WTC11 (cell line): ENCODE results near the gene ADCY5. TPM values are rescaled to one million over a fixed set of nuclear protein-coding genes. Genes with fewer than 3 reads are reported as not detected.

Experiments
- ATAC-seq: fragments of 200-7000 bp; cut with Tn5 transposase; 2 replicates; pipeline ENCODE4 v1.10.0; 2021; ENCODE audit warnings: mild to moderate bottlenecking, moderate library complexity
- CTCF ChIA-PET: fragments of 300-600 bp; sonication (Branson Sonifier 250); formaldehyde crosslinking; loops from one replicate; lab custom pipeline; 2021; ENCODE audit warnings: antibody characterized with exemption; lab: Charles Lee
- POLR2A ChIA-PET: fragments of 350-600 bp; sonication (Branson Sonifier 250); formaldehyde crosslinking; loops from one replicate; lab custom pipeline; 2021; ENCODE audit warnings: antibody characterized with exemption; lab: Charles Lee
- DNase-seq: peaks from one replicate; pipeline ENCODE4 v3.0.0; 2021; ENCODE audit warnings: low spot score
- H3K27ac Mint-ChIP-seq: 2 replicates; pipeline ENCODE4 v1.8.0; 2021; ENCODE audit warnings: mixed read lengths
- H3K27me3 Mint-ChIP-seq: 2 replicates; pipeline ENCODE4 v1.8.0; 2021; ENCODE audit warnings: low read depth, mild to moderate bottlenecking, moderate library complexity, mixed read lengths
- H3K36me3 Mint-ChIP-seq: 2 replicates; pipeline ENCODE4 v1.8.0; 2021; ENCODE audit warnings: mixed read lengths
- H3K4me1 Mint-ChIP-seq: 2 replicates; pipeline ENCODE4 v1.8.0; 2022; ENCODE audit warnings: mixed read lengths
- H3K4me3 Mint-ChIP-seq: 2 replicates; pipeline ENCODE4 v1.8.0; 2021; ENCODE audit warnings: mild to moderate bottlenecking, moderate library complexity, mixed read lengths
- H3K9me3 Mint-ChIP-seq: 2 replicates; pipeline ENCODE4 v1.8.0; 2021; ENCODE audit warnings: mixed read lengths
- ARID4B ChIP-seq: sonication (generic); formaldehyde crosslinking; IDR thresholded peaks from 2 replicates; pipeline ENCODE4 v1.8.0; 2023; ENCODE audit warnings: missing genetic modification reagents, mild to moderate bottlenecking, borderline replicate concordance
- E2F1 ChIP-seq: sonication (generic); formaldehyde crosslinking; IDR thresholded peaks from 2 replicates; pipeline ENCODE4 v1.8.0; 2022; ENCODE audit warnings: mild to moderate bottlenecking, missing genetic modification reagents
- FOXP1 ChIP-seq: sonication (generic); formaldehyde crosslinking; IDR thresholded peaks from 2 replicates; pipeline ENCODE4 v1.8.0; 2022; ENCODE audit warnings: missing genetic modification reagents, mild to moderate bottlenecking, moderate library complexity, borderline replicate concordance
- JAZF1 ChIP-seq: fragments of 250-450 bp; sonication (Bioruptor Pico); IDR thresholded peaks from 2 replicates; pipeline ENCODE4 v1.9.0; 2021; ENCODE audit warnings: moderate library complexity, mild to moderate bottlenecking, inconsistent platforms
- MAX ChIP-seq: sonication (generic); formaldehyde crosslinking; IDR thresholded peaks from 2 replicates; pipeline ENCODE4 v1.8.0; 2022; ENCODE audit warnings: mild to moderate bottlenecking, missing genetic modification reagents
- MYBL2 ChIP-seq: sonication (generic); formaldehyde crosslinking; IDR thresholded peaks from 2 replicates; pipeline ENCODE4 v1.8.1; 2023; ENCODE audit warnings: mild to moderate bottlenecking, moderate library complexity, missing genetic modification reagents
- PREB ChIP-seq: sonication (generic); formaldehyde crosslinking; IDR thresholded peaks from 2 replicates; pipeline ENCODE4 v1.8.1; 2022; ENCODE audit warnings: mild to moderate bottlenecking, missing genetic modification reagents, moderate library complexity, borderline replicate concordance
- RORB ChIP-seq: fragments of 250-450 bp; sonication (Bioruptor Pico); IDR thresholded peaks from 2 replicates; pipeline ENCODE4 v1.9.0; 2021; ENCODE audit warnings: mild to moderate bottlenecking
- SOX15 ChIP-seq: fragments of 250-450 bp; sonication (Bioruptor Pico); IDR thresholded peaks from 2 replicates; pipeline ENCODE4 v1.9.0; 2021; ENCODE audit warnings: mild to moderate bottlenecking
- SP1 ChIP-seq: sonication (generic); formaldehyde crosslinking; conservative IDR thresholded peaks from 2 replicates; pipeline ENCODE4 v1.8.1; 2022; ENCODE audit warnings: missing genetic modification reagents
- TCF7 ChIP-seq: sonication (generic); formaldehyde crosslinking; IDR thresholded peaks from 2 replicates; pipeline ENCODE4 v1.8.0; 2022; ENCODE audit warnings: mild to moderate bottlenecking, low read depth, missing genetic modification reagents, moderate library complexity
- USF2 ChIP-seq: sonication (generic); formaldehyde crosslinking; IDR thresholded peaks from 2 replicates; pipeline ENCODE4 v1.8.1; 2023; ENCODE audit warnings: mild to moderate bottlenecking, missing genetic modification reagents, moderate library complexity
- ZBTB43 ChIP-seq: sonication (generic); formaldehyde crosslinking; IDR thresholded peaks from 2 replicates; pipeline ENCODE4 v1.8.1; 2023; ENCODE audit warnings: mild to moderate bottlenecking, missing genetic modification reagents
- ZMAT4 ChIP-seq: fragments of 250-450 bp; sonication (Bioruptor Pico); IDR thresholded peaks from 2 replicates; pipeline ENCODE4 v1.9.0; 2021; ENCODE audit warnings: mild to moderate bottlenecking
- ZNF263 ChIP-seq: sonication (generic); formaldehyde crosslinking; IDR thresholded peaks from 2 replicates; pipeline ENCODE4 v1.8.1; 2022; ENCODE audit warnings: low read depth, mild to moderate bottlenecking, moderate library complexity, missing genetic modification reagents
- ZNF396 ChIP-seq: fragments of 250-450 bp; sonication (Bioruptor Pico); IDR thresholded peaks from 2 replicates; pipeline ENCODE4 v1.8.0; 2021; ENCODE audit warnings: mild to moderate bottlenecking, moderate library complexity, borderline replicate concordance
- ZNF425 ChIP-seq: fragments of 250-450 bp; sonication (Bioruptor Pico); conservative IDR thresholded peaks from 2 replicates; pipeline ENCODE4 v1.9.0; 2021; ENCODE audit warnings: mild to moderate bottlenecking
- ZNF532 ChIP-seq: fragments of 250-450 bp; sonication (Bioruptor Pico); IDR thresholded peaks from 2 replicates; pipeline ENCODE4 v1.9.0; 2021; ENCODE audit warnings: mild to moderate bottlenecking, borderline replicate concordance
- ZNF671 ChIP-seq: fragments of 250-450 bp; sonication (Bioruptor Pico); IDR thresholded peaks from 2 replicates; pipeline ENCODE4 v1.8.0; 2021; ENCODE audit warnings: mild to moderate bottlenecking
- total RNA-seq: library from RNA; stranded (reverse); gene quantifications from 3 replicates; pipeline ENCODE4 v1.2.3, GENCODE V29; 2021

Gene ADCY5
- total RNA-seq, 1 experiment from 2014 or later = 23.5 TPM

- no peak for TF ChIP-seq E2F1 (CRISPR knock-in tag)
- no peak for TF ChIP-seq ZNF396 (CRISPR knock-in tag)
- no peak for TF ChIP-seq USF2
- no peak for TF ChIP-seq ZNF532 (CRISPR knock-in tag)
- no peak for TF ChIP-seq ARID4B
- TF ChIP-seq ZNF263 = no peak
- TF ChIP-seq MYBL2 = no peak
Measured at GRCh38 chr3:123349201-123349535, 99.7 kb downstream of the ADCY5 start (continued).

GRCh38 chr3:123348471-123349200 lies 100.3 kb downstream of the ADCY5 start:
- H3K27ac Mint-ChIP-seq = no peak overlapping the region
- no peak for ATAC-seq
- TF ChIP-seq MAX (CRISPR knock-in tag) (no peak), ZMAT4 (CRISPR knock-in tag) (no peak), PREB (CRISPR knock-in tag) (no peak), TCF7 (no peak), ZNF671 (CRISPR knock-in tag) (no peak), JAZF1 (CRISPR knock-in tag) (no peak), RORB (CRISPR knock-in tag) (no peak), SOX15 (CRISPR knock-in tag) (no peak), ZBTB43 (no peak), ZNF425 (no peak), SP1 (CRISPR knock-in tag) (no peak), FOXP1 (no peak)

More at GRCh38 chr3:123348471-123349200, 100.3 kb downstream of the ADCY5 start:
- Mint-ChIP-seq H3K4me1 (peaks cover 26% of the 10 kb centered on the region), H3K4me3 (no peak overlapping the region), H3K9me3 (no peaks in the 10 kb centered on the region), H3K27me3 (no peaks in the 10 kb centered on the region), H3K36me3 (no peaks in the 10 kb centered on the region)
- CTCF ChIA-PET = interaction anchor here (1.5 kb wide), 1 partner anchor 99 kb away, joined by 3 read pairs; no protein-coding TSS in a partner anchor
- DNase-seq = no peak
- POLR2A ChIA-PET = no interaction called here
